ENCODE results near the gene NEUROG1.
"Not testable (repeated sequence)": the region's sequence is repeated elsewhere in the genome, so short reads cannot be mapped to it uniquely, and the experiment has no call there.

Gene NEUROG1

GRCh38 chr5:135539430-135540005, 3.8 kb upstream of the NEUROG1 start:
- in situ Hi-C loops (cut with MboI; ENCODE audit: low sequenced_read_pairs) = no loop called here

- in situ Hi-C loops (cut with MboI; ENCODE audit: low sequenced_read_pairs) = no loop called here
Measured at GRCh38 chr5:135538261-135538660, 2.5 kb upstream of the NEUROG1 start.

- in situ Hi-C loops (cut with MboI; ENCODE audit: low sequenced_read_pairs) = no loop called here
Measured at GRCh38 chr5:135537745-135538144, 2.0 kb upstream of the NEUROG1 start.

GRCh38 chr5:135537271-135537670, 1.5 kb upstream of the NEUROG1 start:
- in situ Hi-C loops (cut with MboI; ENCODE audit: low sequenced_read_pairs) = no loop called here

GRCh38 chr5:135535420-135535819, 344 bp downstream of the NEUROG1 start:
- in situ Hi-C loops (cut with MboI; ENCODE audit: low sequenced_read_pairs) = no loop called here

GRCh38 chr5:135534609-135535419, 950 bp downstream of the NEUROG1 start:
- in situ Hi-C loops (cut with MboI; ENCODE audit: low sequenced_read_pairs) = no loop called here

GRCh38 chr5:135533794-135534193, 2.0 kb downstream of the NEUROG1 start:
- in situ Hi-C loops (cut with MboI; ENCODE audit: low sequenced_read_pairs) = no loop called here

GRCh38 chr5:135533334-135533733, 2.4 kb downstream of the NEUROG1 start:
- in situ Hi-C loops (cut with MboI; ENCODE audit: low sequenced_read_pairs) = no loop called here

GRCh38 chr5:135529576-135529975, 6.2 kb downstream of the NEUROG1 start:
- in situ Hi-C loops (cut with MboI; ENCODE audit: low sequenced_read_pairs) = not testable (repeated sequence)

GRCh38 chr5:135526924-135527323, 8.8 kb downstream of the NEUROG1 start:
- in situ Hi-C loops (cut with MboI; ENCODE audit: low sequenced_read_pairs) = no loop called here

GRCh38 chr5:135521964-135522363, 13.8 kb downstream of the NEUROG1 start:
- in situ Hi-C loops (cut with MboI; ENCODE audit: low sequenced_read_pairs) = no loop called here

- in situ Hi-C loops (cut with MboI; ENCODE audit: low sequenced_read_pairs) = no loop called here
Measured at GRCh38 chr5:135517631-135518030, 18.1 kb downstream of the NEUROG1 start.

GRCh38 chr5:135514116-135514515, 21.6 kb downstream of the NEUROG1 start:
- in situ Hi-C loops (cut with MboI; ENCODE audit: low sequenced_read_pairs) = no loop called here

- in situ Hi-C loops (cut with MboI; ENCODE audit: low sequenced_read_pairs) = no loop called here
Measured at GRCh38 chr5:135511761-135512575, 23.8 kb downstream of the NEUROG1 start.

- in situ Hi-C loops (cut with MboI; ENCODE audit: low sequenced_read_pairs) = no loop called here
Measured at GRCh38 chr5:135509995-135510394, 25.8 kb downstream of the NEUROG1 start.

- in situ Hi-C loops (cut with MboI; ENCODE audit: low sequenced_read_pairs) = no loop called here
Measured at GRCh38 chr5:135508496-135509005, 27.2 kb downstream of the NEUROG1 start.

- in situ Hi-C loops (cut with MboI; ENCODE audit: low sequenced_read_pairs) = no loop called here
Measured at GRCh38 chr5:135505973-135506372, 29.8 kb downstream of the NEUROG1 start.

- in situ Hi-C loops (cut with MboI; ENCODE audit: low sequenced_read_pairs) = no loop called here
Measured at GRCh38 chr5:135504376-135504775, 31.4 kb downstream of the NEUROG1 start.

GRCh38 chr5:135503871-135504270, 31.9 kb downstream of the NEUROG1 start:
- in situ Hi-C loops (cut with MboI; ENCODE audit: low sequenced_read_pairs) = no loop called here

GRCh38 chr5:135502836-135503520, 32.8 kb downstream of the NEUROG1 start:
- in situ Hi-C loops (cut with MboI; ENCODE audit: low sequenced_read_pairs) = no loop called here

- in situ Hi-C loops (cut with MboI; ENCODE audit: low sequenced_read_pairs) = no loop called here
Measured at GRCh38 chr5:135501965-135502364, 33.8 kb downstream of the NEUROG1 start.
